Measurements from ENCODE around the gene SMG6.

- TF ChIP-seq ZBTB17 (tag by site-specific recombination; IDR thresholded peaks at IDR 0.05), result no peak
- no peak for TF ChIP-seq CTCF (tag by site-specific recombination; IDR thresholded peaks at IDR 0.05)
- TF ChIP-seq ZNF792 (tag by site-specific recombination; IDR thresholded peaks at IDR 0.05), result no peak
- no peak for TF ChIP-seq SCRT1 (tag by site-specific recombination; IDR thresholded peaks at IDR 0.05; ENCODE audit: borderline replicate concordance)
- TF ChIP-seq ZFP37 (tag by site-specific recombination; IDR thresholded peaks at IDR 0.05), result no peak
- no peak for TF ChIP-seq ZNF776 (tag by site-specific recombination; IDR thresholded peaks at IDR 0.05; ENCODE audit: borderline replicate concordance)
- no peak for TF ChIP-seq INSM2 (tag by site-specific recombination; IDR thresholded peaks at IDR 0.05)
- TF ChIP-seq, protein P1, sequence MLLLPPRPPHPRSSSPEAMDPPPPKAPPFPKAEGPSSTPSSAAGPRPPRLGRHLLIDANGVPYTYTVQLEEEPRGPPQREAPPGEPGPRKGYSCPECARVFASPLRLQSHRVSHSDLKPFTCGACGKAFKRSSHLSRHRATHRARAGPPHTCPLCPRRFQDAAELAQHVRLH (tag by site-specific recombination; IDR thresholded peaks at IDR 0.05), result no peak
These were observed 269.4 kb downstream of the SMG6 start for GRCh38 chr17:2034157-2034556.
